Lower leg skin (tissue), 3 donors: ENCODE results near the gene RIOX2.

Experiments
- POLR2A ChIP-seq, 2 donors: fragments of 450-650 bp; IDR thresholded peaks; one replicate each; pipeline ENCODE4 v1.6.1; 2016 to 2017; ENCODE audit warnings: antibody characterized with exemption in 2 of 2, mild to moderate bottlenecking in 1 of 2, moderate library complexity in 1 of 2
- TF ChIP-seq, protein P1 (sequence below), 3 donors: fragments of 450-650 bp; IDR thresholded peaks; one replicate each; pipeline ENCODE4 v1.5.1; 2016; ENCODE audit warnings: antibody characterized with exemption in 3 of 3, mild to moderate bottlenecking in 3 of 3, moderate library complexity in 2 of 3

DNA sequence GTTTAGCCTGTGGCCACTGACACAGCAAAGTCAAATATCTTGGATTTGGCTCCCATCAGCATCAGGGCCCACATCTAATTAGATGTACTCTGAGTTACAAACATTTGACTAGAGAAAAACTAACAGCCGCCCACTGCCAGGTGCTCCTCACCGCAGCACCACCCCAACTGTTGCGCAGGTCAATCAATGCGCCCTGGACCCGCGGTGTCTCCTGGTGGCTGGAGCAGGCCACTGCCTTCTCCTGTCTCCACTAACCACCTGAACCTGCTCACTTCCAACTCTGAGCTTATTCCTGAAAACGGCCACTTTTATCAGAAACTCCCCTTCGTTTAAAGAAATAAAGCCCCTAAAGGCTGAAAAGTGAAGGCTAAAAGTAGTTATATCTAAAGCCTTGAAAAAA, 4.3 kb downstream of the RIOX2 start:
- TF ChIP-seq, protein P1, sequence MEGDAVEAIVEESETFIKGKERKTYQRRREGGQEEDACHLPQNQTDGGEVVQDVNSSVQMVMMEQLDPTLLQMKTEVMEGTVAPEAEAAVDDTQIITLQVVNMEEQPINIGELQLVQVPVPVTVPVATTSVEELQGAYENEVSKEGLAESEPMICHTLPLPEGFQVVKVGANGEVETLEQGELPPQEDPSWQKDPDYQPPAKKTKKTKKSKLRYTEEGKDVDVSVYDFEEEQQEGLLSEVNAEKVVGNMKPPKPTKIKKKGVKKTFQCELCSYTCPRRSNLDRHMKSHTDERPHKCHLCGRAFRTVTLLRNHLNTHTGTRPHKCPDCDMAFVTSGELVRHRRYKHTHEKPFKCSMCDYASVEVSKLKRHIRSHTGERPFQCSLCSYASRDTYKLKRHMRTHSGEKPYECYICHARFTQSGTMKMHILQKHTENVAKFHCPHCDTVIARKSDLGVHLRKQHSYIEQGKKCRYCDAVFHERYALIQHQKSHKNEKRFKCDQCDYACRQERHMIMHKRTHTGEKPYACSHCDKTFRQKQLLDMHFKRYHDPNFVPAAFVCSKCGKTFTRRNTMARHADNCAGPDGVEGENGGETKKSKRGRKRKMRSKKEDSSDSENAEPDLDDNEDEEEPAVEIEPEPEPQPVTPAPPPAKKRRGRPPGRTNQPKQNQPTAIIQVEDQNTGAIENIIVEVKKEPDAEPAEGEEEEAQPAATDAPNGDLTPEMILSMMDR (IDR thresholded peaks at IDR 0.05), result no peak
- TF ChIP-seq POLR2A (IDR thresholded peaks at IDR 0.05), result no peak
